T-helper 1 cell (primary cell): ENCODE measurements around the gene SYNDIG1.

Experiments
- DNase-seq, 5 donors: peaks; one replicate each; pipeline ENCODE4 v3.0.0-alpha.2; 2012 to 2020

Gene SYNDIG1

DNA sequence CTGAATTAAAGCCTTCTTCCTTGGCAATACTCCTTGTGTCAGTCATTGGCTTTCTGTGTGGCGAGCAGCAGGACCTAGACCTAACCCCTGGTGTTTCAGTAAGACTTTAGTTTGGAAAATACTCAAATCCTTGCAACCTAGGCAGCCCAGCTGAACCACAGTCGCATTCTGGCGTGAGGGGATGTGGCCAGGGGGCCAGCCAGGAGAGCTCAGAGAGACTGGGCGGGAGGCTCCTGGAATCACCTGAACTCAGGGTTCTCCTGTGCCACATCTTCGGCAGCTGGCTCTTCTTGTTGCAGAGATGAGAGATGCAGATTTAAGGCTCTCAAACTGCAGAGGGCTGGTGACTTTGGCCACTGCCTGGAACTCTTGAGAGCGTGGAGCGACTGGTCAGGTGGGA, 102.7 kb downstream of the SYNDIG1 start:
- DNase-seq, result no peak

DNA sequence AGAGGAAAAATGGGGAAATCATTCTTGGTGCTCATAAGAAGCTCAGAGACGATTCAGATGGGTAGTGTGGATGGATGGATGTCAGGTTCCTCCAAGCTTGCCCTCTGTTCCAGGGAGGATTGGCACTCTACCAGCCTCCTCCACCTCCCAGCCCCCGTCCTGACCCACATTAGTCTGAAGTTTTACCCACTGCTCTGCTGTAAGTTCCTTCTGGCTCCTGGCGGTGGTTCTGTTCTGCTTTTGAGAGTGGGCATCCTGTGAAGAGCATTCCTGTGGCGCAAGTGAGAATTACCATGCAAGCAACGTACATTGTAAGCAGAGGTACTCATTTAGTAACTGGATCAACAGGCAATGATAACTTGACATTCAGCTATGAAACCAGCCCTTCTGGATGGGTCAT, 103.4 kb downstream of the SYNDIG1 start:
- no peak for DNase-seq

DNA sequence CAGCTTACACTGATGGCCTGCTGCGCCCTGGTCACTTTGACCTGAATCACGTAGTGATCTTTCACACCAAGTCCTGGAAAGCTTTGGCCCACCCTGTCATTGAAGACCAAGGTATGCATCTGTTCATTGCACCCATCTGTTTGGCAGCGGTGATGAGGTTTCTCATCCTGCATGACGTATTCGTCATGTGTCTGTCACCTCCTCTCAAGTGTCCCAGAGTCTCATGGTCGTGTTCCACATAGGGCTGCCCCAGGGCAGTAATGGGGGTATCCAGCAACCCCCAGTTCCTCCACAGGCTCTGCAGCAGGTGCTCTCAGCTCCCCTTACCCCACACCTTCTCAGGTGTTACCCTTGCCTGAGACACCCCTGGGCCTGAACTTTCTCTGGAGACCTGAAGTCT, 104.1 kb downstream of the SYNDIG1 start:
- DNase-seq, result no peak

DNA sequence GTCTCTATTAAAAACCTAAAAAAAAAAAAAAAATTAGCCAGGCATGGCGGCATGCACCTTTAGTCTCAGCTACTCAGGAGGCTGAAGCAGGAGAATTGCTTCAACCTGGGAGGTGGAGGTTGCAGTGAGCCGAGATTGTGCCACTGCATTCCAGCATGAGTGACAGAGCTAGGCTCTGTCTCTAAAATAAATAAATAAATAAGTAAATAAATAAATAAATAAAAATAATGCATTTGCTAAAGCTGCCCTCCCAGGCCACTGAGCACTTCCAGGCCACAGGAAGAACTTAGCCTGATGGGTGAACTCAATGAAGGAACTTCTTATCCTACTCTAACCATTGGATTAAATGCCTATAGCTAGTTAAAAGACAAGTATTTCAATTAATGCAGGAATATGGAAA, 104.9 kb downstream of the SYNDIG1 start:
- DNase-seq, result no peak

DNA sequence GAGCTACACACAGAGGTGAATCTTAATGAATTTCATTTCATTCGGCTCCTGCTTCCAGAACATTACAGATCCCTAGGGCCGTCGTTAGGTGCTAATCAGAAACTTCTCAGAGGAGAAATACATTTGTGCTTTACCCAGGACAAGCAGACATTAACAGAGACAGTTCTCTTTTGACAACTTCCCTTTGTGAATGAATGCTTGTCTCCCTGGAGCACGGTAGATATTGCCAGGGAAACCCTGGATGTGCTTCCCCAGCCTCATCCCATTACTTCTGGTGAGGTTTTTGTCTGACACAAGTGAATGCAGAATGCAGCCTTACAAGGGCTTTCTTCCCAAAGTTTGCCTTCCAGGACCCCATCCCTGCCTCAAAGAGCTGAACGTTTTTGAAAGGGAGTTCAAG, 105.4 kb downstream of the SYNDIG1 start:
- DNase-seq, result no peak

DNA sequence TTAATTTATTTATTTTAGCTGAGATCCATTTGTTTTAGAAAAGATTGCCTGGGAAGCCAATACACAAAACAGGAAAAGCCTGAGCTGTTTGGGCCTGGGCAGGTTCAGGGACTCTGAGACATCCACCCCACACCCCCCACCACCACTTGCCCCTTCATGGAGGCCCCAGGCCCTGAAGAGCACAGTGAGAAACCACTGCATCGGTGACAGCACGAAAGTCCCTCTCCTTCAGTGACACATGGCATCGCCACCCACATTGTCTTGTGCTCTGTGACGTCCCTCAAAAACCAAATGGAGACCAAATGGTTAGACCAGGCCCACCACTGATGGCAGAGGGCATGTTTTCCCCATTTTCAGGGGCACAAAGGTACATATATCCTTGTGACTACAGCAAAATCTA, 106.4 kb downstream of the SYNDIG1 start:
- no peak for DNase-seq

DNA sequence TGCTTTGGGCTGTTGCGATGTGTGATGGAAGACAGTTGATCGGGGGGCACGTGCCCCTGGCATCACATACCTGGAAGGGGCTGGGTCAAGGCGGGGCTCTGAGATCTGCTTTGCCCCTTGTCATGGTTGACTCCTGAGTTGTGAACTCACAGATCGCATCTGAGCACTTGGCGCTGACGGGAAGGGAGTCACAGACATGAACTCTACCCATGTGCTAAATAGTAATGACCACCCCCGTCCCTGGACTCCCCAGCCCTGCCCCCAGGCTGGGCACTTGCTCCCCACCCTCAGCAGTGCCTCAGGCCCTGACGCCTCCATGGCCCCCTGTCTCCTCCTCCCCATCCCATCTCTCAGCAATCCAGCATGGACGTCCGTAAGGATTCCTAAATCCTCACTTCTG, 107.0 kb downstream of the SYNDIG1 start:
- DNase-seq, result no peak

DNA sequence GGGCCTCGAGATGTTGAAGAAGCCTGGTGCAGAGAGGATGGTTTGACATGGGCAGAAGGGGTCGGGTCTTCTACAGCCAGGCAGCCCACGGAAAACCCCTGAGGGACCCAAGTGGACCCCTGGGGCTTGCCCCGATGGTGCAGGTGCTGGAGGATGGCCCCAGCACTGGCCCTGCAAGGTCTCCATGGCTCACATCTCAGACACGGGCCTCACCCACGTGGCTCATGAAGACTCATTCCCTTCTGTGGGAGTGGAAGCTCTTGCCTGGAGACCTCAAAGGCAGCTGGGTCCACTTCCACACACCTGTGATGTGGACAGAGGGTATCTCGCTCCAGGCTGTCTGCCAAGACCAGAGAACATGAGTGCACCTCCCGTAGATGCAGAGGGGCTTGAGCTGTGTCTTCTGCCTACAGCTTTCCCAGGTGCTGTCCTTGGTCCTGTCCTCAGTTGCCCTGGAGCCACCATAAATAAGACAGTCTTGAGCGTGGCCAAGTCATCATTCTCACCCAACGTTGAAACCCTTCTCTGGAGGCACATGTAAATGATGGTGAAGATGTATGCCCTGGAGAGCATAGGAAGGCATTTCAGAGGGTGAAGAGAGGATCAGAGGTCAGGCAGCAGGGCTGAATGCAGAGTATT, 108.0 kb downstream of the SYNDIG1 start:
- DNase-seq, result no peak

DNA sequence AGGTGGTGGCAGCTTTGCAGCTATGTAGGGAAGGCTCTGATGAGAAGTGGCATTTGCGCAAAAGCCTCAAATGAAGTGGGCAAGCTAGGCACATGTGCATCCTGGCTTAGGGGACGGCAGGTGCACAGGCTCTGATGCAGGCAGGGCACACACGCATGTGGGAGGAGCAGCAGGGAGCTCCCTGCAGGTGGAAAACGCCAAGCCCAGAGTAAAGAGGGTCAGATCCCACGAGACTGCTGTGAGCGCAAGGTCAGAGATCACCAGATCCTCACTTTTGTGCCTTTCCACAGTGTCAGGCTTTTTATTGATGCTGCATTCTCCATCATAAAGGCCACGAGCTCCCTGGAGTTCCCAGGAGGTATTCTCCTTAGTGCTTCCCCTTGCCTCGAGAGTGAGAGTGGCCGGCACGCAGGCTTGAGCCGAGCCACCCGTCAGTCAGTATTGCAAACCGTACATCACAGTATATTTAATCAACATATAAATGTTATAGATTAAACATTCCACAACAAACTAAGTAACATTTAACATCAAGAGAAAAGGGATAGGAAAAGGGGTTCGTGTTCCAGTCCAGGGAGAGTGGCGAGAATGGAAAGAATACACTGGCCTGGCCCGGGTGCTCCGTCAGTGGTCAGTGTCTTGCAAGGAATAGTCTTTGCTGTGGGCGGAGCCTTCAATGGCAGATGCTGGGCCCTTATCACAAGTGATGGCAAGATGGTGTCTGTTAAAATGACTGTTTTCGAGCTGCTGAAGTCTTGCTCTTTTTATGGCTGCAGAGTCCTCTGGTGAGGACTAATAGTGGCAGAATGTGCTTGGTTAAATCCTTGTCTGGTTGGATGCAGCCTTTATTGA, 109.4 kb downstream of the SYNDIG1 start:
- DNase-seq, result no peak

DNA sequence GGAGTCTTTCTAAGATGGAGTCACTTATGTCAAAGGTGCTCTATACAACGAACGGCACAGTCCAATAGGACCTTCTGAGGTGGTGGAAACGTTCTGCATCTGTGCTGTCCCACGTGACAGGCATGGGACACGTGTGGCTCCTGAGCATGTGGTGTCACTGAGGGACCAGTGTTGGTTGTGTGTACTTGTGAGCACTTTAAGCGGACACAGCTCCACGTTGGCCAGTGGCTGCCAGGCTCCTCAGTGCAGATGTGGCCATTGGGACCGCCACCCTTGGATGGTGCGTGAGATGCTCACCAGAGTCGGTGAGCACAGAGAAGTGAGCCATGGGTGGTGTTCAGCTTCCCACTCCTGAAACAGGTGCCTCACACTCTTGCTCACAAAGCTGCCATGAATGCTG, 110.0 kb downstream of the SYNDIG1 start:
- DNase-seq, result no peak

DNA sequence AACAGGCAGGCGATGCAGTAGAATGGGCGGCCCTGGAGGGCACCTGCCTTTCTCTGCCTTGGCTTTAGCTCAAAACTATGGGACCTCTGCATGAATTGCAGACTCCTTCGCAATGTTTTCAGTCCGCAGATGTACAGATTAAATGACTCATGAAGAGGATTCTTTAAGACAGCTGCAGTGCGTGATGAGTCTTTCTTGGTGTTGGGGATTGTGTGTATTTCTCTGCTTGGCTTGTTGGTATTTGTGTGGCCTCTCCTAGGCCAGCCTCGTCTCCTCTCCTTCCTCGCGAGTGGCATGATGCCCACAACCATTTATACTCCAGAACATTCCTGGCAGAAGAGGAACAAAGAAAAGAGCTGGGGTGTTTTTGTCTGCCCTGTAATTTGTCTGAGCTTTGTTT, 110.6 kb downstream of the SYNDIG1 start:
- DNase-seq, result no peak

DNA sequence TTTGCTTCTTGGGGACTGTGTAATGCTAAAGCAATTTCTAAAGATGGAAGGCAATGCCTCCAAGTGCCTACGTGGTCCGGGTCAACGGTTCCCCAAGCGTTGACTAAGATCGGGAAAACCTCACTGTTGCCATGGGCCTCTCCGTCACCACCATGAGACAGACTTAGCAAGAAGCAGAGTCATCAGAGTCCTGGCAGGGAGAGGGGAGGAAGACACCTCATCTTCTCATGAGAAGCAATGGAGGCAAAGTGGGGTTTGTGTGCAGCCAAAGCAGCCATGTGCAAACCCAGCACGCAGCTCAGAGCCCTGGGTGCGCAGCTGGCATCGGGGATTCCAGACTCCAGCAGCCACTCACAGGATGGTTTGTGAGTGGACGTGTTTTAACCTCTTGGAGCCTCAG, 111.4 kb downstream of the SYNDIG1 start:
- DNase-seq, result no peak

DNA sequence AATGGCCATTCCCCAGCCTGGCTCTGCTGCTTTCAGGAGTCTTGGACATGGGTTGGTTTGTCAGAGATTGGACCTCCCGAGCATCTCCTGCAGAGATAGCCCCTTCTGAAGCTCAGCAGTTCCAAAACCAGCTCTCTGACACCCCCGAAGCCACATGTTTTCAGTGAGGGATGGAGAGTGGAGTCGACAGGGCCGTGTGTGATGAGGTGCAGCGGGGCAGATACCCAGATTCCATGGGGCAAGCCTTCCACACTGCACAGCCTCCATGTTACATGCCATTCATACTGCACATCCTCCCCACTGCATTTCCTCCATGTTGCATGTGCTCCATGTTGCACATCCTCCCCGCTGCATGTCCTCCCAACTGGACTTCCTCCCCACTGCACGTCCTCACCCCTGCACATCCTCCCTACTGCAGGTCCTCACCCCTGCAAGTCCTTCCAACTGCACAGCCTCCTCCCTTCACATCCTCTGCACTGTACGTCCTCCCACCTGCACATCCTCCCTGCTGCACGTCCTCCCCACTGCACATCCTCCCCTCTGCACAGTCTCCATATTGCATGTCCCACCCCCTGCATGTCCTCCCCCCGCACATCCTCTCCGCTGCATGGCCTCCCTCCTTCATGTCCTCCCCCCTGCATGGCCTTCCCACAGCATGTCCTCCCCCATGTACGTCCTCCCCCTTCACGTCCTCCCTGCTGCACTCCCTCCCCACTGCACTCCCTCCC, 112.2 kb downstream of the SYNDIG1 start:
- no peak for DNase-seq

DNA sequence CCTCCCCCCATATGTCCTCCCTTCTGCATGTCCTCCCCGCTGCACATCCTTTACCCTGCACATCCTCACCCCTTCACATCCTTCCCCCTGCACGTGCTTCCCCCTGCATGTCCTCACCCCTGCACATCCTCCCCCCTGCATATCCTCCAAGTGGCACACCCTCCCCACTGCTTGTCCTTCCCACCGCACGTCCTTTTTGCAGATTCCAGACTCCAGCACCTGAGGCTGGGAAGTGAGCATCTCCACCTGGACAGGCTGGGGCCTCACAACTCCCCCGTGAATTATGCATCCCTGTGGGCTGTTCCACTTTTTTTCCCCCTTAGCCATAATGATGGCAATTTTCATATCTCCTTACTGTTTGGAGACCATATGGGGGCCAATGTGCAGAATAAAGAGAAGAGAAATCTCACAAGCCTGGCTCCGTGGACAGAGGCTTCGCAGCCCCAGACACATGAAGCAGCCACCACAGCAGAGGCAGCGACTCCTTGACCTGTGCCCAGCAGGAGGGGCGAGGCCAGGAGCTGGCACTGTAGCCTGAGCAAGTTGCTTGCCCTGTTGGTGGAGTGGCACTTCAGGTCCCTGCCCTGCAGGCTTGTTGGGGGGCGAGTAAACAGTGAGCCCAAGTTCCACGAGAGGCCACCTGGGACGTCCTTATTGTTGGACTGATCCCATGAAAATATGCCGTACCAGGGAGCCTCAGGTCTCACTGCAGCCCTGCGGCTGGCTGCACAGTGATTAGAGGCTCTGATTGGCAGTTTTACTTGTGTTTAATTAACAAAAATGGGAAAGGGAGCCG, 113.1 kb downstream of the SYNDIG1 start:
- no peak for DNase-seq

DNA sequence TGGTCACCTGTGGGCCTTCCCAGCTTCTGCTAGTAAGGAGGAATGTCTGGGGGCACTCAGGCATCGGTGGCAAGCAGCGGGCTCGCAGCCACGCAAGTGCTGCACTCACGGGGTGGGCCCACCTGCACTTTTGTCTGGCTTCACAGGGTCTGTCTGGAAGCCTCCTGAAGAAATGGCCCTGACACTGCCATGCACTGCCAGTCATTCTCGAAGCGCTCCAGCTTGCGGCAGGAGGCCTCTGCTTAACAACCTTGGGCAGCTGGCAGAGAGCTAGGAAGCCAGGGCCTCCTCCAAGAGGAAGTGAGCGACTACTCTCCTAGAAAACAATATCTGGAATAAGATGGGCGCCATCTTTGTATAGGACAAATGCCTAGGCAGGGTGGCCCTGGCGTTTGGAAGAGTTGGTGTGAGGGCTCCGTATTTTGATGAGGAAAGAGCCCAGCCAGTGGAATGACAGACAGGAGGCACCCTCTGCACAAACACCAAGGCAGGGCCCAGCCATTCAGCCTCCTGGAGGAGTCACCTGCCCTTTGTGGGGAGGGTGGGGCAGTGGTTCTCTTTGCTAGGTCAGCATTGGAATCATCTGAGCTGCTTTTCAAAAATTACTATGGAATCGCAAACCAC, 113.9 kb downstream of the SYNDIG1 start:
- DNase-seq, result no peak

DNA sequence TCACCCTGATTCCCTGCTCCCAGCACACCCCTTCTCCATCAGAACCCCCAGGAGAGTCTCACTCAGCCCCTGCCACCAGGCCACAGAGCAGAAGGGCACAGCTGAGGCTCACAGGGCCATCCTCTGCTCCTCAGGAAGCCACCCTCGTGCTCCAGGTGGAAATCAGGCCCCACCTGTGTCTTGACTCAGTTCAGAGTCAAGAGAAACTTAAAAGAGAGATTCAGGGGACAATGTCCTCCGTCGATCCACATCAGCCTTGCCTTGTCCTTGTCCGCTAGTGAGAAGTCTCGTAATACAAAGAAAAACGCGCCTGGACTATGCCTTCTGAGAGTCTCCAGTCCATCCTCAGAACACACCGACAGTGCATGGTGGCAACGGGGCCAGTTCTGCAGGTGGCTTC, 114.6 kb downstream of the SYNDIG1 start:
- no peak for DNase-seq

DNA sequence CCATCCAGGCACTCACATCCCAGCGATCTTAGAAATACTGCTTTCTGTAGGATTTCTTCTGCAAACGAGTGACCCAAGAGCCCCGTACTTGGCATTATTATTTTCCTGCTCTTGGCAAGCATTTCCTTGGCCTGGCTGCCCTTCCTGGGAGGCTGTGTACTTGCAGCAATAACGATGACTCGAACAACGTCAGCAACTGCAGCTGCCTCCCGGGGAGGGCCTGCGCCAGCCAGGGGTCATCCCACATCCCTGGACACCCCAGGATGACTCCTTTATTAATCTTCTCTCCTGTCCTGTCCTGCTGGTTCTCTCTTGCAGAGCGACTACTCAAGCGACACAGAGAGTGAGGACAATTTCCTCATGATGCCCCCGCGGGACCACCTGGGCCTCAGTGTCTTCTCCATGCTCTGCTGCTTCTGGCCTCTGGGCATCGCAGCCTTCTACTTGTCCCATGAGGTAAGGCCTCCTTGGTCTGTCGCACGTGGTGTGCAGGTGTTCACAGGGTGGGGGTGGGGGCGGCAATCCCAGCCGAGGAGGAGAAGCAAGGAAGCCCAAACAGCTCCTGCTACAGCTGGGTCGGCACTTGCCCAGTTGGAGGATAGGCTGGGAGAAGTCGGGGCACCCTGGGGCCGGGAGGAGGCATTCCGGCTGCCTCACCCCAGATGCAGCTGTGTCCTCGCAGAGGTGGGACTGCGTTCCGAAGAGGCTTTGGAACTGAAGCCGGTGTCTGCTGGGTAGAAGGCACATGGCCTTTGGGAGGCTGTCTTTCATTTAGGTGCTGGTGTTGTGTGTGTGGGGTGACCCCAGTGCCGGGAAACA, 115.3 kb downstream of the SYNDIG1 start:
- no peak for DNase-seq

DNA sequence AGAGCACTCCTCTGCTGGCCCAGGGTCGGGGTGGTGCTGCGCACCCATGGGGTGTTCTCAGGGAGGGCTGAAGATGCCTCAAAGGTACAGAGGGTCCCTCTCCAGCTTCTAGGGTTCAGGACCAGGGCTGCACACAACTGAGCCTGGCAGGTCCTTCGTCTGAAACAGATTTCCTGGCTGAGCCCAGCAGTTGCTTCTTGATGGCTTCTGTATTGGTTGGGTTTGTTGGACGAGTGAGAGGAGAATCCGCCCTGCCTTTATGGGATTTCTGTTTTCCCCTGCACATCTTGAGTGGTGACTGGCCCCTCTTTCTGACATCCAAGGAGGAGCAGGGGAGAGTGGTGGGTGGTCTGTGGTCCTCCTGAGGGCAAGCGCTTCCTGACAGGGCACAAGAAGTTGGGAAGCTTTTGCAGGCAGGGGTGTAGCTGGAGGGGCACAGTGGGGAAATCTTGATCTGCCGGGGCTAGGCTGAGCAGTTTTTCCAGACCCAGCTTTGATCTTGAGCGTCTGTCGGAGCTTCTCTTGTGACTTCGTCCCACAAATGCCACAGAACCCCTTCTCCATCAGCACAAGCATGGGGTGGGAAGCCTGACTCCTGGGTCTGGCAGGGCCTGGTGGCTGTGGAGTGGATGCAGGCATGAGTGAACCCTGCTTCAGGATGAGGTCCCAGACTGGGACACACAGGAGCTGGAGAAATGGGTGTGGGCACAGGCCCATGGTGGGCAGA, 116.5 kb downstream of the SYNDIG1 start:
- DNase-seq, result no peak

DNA sequence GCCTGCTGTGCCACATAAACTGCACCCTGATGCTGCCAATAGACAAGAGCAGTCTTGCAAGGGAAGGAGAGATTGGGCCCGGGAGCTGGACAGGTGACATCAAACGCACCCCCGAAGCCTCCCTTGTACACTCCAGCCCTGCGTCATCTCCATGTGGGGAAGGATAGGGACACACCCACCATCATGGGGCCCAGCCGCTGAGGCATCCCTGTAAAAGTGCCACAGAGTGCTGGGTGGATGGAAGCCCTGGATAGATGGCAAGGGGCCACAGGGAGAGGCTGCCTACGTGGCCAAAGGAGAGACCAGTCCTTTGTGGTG, 117.1 kb downstream of the SYNDIG1 start:
- DNase-seq, result no peak

DNA sequence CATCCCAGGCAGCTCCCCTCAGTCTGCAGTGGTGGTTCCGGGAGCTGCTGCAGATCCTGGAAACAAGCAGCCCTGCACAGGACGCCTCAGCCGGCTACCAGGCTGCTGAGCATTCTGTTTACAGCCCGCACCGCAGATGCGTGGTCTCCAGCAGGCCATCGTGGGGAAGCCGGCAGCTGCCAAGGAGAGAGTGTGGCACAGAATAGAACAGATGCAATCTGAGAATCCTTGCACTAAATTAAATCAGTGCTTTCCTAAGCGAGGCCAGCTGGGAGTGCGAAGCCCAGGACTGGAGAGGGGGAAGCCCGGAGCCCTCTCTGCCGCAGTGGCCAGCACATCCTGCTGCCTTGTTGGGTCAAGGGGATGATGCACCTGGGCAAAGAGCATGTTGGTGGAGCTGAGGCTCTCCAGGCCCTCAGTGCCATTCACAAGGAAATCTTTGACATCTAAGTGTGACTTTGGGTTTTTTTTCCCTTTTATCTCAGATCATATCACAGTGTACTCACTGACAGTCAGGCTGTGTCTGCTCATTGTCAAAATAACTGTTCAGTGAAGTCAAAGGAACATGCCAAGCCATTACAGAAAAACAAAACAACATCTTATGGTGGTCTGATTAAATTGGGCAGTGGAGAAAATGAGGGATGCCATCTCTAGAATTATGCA, 118.1 kb downstream of the SYNDIG1 start:
- DNase-seq, result no peak
